Hematopoietic multipotent progenitor cell (in vitro differentiated cells): ENCODE measurements around the gene U2SURP. TPM values are rescaled to one million over a fixed set of nuclear protein-coding genes. Genes with fewer than 3 reads are reported as not detected.
"Not testable (repeated sequence)": the region's sequence is repeated elsewhere in the genome, so short reads cannot be mapped to it uniquely, and the experiment has no call there.

Experiments
- DNase-seq, 3 donors: peaks; one replicate each; pipeline ENCODE4 v3.0.0-alpha.2; 2011 to 2015; ENCODE audit warnings: low read depth in 2 of 3, low spot score in 2 of 3
- total RNA-seq: library from RNA; depleted of rRNA; stranded (reverse); fragments of >200 nt; gene quantifications from one replicate; pipeline ENCODE4 v1.2.3, GENCODE V29; 2012

Gene U2SURP
- total RNA-seq, 1 donor: 23.4 TPM

- no peak for DNase-seq
These were observed 3.5 kb downstream of the U2SURP start for GRCh38 chr3:143004823-143005222.

GRCh38 chr3:143010024-143010423 lies 8.7 kb downstream of the U2SURP start:
- no peak for DNase-seq

- no peak for DNase-seq
These were observed 10.3 kb downstream of the U2SURP start for GRCh38 chr3:143011705-143012104.

GRCh38 chr3:143014921-143015320 lies 13.6 kb downstream of the U2SURP start:
- DNase-seq: no peak

GRCh38 chr3:143016321-143016972 lies 15.1 kb downstream of the U2SURP start:
- peak in 1 of 3 donors; percentile 41 for DNase-seq

GRCh38 chr3:143024351-143024960 lies 23.1 kb downstream of the U2SURP start:
- DNase-seq: no peak

GRCh38 chr3:143031327-143031726 lies 30.0 kb downstream of the U2SURP start:
- no peak for DNase-seq

GRCh38 chr3:143031796-143032387 lies 30.5 kb downstream of the U2SURP start:
- not testable (repeated sequence) for DNase-seq

- no peak for DNase-seq
These were observed 34.3 kb downstream of the U2SURP start for GRCh38 chr3:143035466-143036211.

- no peak for DNase-seq
These were observed 35.2 kb downstream of the U2SURP start for GRCh38 chr3:143036557-143036956.

GRCh38 chr3:143037867-143038266 lies 36.5 kb downstream of the U2SURP start:
- DNase-seq: no peak

- DNase-seq: peak in 2 of 3 donors; percentile 9 to 28
These were observed 39.0 kb downstream of the U2SURP start for GRCh38 chr3:143040261-143040879.

GRCh38 chr3:143041903-143042302 lies 40.5 kb downstream of the U2SURP start:
- no peak for DNase-seq

GRCh38 chr3:143045639-143046038 lies 44.3 kb downstream of the U2SURP start:
- no peak for DNase-seq

- not testable (repeated sequence) for DNase-seq
These were observed 44.7 kb downstream of the U2SURP start for GRCh38 chr3:143046075-143046474.

- no peak for DNase-seq
These were observed 52.6 kb downstream of the U2SURP start for GRCh38 chr3:143054011-143054410.

- no peak for DNase-seq
These were observed 55.0 kb downstream of the U2SURP start for GRCh38 chr3:143056372-143056771.

GRCh38 chr3:143060906-143061305 lies 59.5 kb downstream of the U2SURP start:
- DNase-seq: no peak

- no peak for DNase-seq
These were observed 61.6 kb downstream of the U2SURP start for GRCh38 chr3:143063018-143063417.

- DNase-seq: no peak
These were observed 63.4 kb downstream of the U2SURP start for GRCh38 chr3:143064777-143065176.

- no peak for DNase-seq
These were observed 64.0 kb downstream of the U2SURP start for GRCh38 chr3:143065364-143065763.
